ENCODE measurements around the gene THSD4.

The THSD4 gene

DNA sequence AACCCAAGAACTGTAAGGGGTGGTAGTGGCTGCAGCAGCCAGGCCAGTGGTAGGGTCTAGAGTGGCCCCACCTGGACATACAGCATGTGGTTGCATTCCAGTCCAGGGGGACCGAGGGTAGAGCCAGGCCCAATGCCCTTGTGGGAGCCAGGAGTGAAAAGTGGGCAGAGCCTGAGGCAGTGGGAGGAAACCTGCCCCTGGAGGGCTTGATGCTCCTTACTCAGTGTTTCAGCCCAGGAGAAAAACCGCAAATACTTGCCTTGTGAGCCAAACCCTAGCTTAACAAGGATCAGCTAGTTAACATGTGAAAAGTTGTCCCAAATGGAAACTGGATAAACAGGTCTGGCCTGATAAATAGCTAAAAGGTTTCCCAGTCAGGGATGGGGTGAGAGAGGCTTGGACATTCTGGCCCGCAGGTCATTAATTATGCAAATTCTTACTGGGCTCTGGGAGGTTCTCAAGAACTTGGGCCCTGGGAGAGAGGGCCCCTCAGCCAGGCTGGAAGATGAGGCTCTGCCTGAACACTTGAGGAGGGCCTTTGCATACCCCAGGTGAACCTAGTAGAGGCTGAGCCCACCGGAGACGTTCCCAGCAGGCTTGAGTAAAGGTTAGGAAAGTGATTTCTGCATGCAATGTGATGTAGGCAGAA, 222.1 kb downstream of the THSD4 start:
- peaks cover 4% of the 10 kb centered on the region; the same call in 1 of the 2 replicates for H3K27me3 ChIP-seq (ENCODE audit: low read depth, low read length)
- H3K4me2 ChIP-seq (ENCODE audit: low read length), result no peak overlapping the region
- no peak overlapping the region for H3K4me3 ChIP-seq (ENCODE audit: low read length)
- H3K4me1 ChIP-seq (ENCODE audit: low read length), result peaks cover 26% of the 10 kb centered on the region
- H3K9me3 ChIP-seq (ENCODE audit: insufficient read depth, low read length), result no peaks in the 10 kb centered on the region
- H3K36me3 ChIP-seq (replicated peaks; ENCODE audit: low read depth, low read length), result no peaks in the 10 kb centered on the region
- H2AFZ ChIP-seq (ENCODE audit: low read depth, low read length), result no peak overlapping the region
- H3K27ac ChIP-seq (ENCODE audit: low read length), result no peak overlapping the region
- TF ChIP-seq EZH2phosphoT487 (IDR thresholded peaks at IDR 0.05; ENCODE audit: low read depth), result no peak
- TF ChIP-seq, protein P1, sequence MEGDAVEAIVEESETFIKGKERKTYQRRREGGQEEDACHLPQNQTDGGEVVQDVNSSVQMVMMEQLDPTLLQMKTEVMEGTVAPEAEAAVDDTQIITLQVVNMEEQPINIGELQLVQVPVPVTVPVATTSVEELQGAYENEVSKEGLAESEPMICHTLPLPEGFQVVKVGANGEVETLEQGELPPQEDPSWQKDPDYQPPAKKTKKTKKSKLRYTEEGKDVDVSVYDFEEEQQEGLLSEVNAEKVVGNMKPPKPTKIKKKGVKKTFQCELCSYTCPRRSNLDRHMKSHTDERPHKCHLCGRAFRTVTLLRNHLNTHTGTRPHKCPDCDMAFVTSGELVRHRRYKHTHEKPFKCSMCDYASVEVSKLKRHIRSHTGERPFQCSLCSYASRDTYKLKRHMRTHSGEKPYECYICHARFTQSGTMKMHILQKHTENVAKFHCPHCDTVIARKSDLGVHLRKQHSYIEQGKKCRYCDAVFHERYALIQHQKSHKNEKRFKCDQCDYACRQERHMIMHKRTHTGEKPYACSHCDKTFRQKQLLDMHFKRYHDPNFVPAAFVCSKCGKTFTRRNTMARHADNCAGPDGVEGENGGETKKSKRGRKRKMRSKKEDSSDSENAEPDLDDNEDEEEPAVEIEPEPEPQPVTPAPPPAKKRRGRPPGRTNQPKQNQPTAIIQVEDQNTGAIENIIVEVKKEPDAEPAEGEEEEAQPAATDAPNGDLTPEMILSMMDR (IDR thresholded peaks at IDR 0.05; ENCODE audit: low read depth, low read length), result no peak
- no peaks in the 10 kb centered on the region for H4K20me1 ChIP-seq (ENCODE audit: insufficient read depth, low read length)
- no peaks in the 10 kb centered on the region for H3K79me2 ChIP-seq (ENCODE audit: low read length)
- H3K9ac ChIP-seq (ENCODE audit: low read length), result no peak overlapping the region

DNA sequence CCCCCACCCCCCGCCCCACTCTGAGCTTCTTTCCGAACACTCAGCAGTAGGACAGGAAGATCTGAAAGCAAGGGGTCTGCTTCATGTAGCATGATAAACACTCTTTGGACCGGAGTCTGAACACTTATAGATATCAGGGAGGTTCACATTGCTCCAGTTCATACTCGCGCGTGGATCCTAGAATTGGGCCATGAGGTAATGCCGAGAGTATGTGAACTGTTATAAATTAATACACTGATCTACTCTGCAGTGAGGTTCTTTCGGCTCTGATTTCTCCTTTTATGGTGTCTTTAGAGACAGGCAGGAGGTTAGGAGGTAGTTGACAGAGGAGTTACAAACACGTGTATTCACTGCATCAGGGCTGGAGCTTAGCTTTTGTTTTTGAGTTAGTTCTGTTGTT, 223.0 kb downstream of the THSD4 start:
- H3K4me3 ChIP-seq (ENCODE audit: low read length), result no peak overlapping the region
- no peak overlapping the region for H3K4me2 ChIP-seq (ENCODE audit: low read length)
- no peak overlapping the region for H2AFZ ChIP-seq (ENCODE audit: low read depth, low read length)
- peaks cover 24% of the 10 kb centered on the region for H3K4me1 ChIP-seq (ENCODE audit: low read length)
- H3K36me3 ChIP-seq (replicated peaks; ENCODE audit: low read depth, low read length), result no peaks in the 10 kb centered on the region
- no peak for TF ChIP-seq EZH2phosphoT487 (IDR thresholded peaks at IDR 0.05; ENCODE audit: low read depth)
- TF ChIP-seq, protein P1 (IDR thresholded peaks at IDR 0.05; ENCODE audit: low read depth, low read length), result no peak
- no peaks in the 10 kb centered on the region for H3K9me3 ChIP-seq (ENCODE audit: insufficient read depth, low read length)
- no peaks in the 10 kb centered on the region for H3K79me2 ChIP-seq (ENCODE audit: low read length)
- H3K9ac ChIP-seq (ENCODE audit: low read length), result no peak overlapping the region
- H4K20me1 ChIP-seq (ENCODE audit: insufficient read depth, low read length), result no peaks in the 10 kb centered on the region
- no peak overlapping the region for H3K27ac ChIP-seq (ENCODE audit: low read length)
- peaks cover 4% of the 10 kb centered on the region; the same call in 1 of the 2 replicates for H3K27me3 ChIP-seq (ENCODE audit: low read depth, low read length)

DNA sequence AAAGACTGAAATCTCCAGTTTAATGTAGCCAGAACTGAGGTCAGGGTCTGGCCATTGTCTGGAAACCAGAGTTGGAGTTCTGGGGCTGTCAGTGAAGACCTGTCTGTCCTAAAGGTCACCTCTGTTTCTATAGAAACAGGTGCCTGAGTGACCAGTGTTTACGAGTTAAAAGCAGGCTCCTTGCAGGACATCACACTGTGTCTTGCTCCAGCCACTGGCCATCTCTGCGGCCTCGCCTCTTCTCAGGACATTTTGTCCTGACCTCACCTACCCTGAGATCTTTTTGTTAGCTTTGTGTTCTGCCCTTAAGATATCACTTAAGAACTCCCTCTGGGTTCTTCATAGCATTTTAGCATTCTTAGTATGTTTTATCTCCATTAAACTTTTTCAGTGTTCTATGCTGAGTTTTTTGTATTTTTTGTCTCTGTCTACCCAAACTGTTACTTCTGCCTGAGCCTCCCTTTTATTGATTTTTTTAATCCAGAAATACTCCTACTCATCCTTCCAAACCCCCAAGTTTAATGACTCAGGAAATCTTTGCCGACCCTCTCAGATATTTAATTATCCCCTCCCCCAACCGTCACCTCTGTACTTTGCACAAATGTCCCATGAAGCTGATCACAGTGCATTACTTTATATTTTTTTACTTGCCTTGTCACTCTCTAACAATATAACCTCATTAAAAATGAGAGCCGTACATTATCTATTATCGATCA, 223.7 kb downstream of the THSD4 start:
- Histone ChIP-seq H3K9me3 (ENCODE audit: insufficient read depth, low read length) (no peaks in the 10 kb centered on the region), H3K27me3 (ENCODE audit: low read depth, low read length) (peaks cover 4% of the 10 kb centered on the region; the same call in 1 of the 2 replicates), H4K20me1 (ENCODE audit: insufficient read depth, low read length) (no peaks in the 10 kb centered on the region), H3K36me3 (replicated peaks; ENCODE audit: low read depth, low read length) (no peaks in the 10 kb centered on the region), H3K4me1 (ENCODE audit: low read length) (peaks cover 16% of the 10 kb centered on the region), H3K27ac (ENCODE audit: low read length) (no peak overlapping the region), H3K9ac (ENCODE audit: low read length) (no peak overlapping the region), H3K79me2 (ENCODE audit: low read length) (no peaks in the 10 kb centered on the region), H3K4me3 (ENCODE audit: low read length) (no peak overlapping the region), H2AFZ (ENCODE audit: low read depth, low read length) (no peak overlapping the region), H3K4me2 (ENCODE audit: low read length) (no peak overlapping the region)
- no peak for TF ChIP-seq EZH2phosphoT487 (IDR thresholded peaks at IDR 0.05; ENCODE audit: low read depth)

DNA sequence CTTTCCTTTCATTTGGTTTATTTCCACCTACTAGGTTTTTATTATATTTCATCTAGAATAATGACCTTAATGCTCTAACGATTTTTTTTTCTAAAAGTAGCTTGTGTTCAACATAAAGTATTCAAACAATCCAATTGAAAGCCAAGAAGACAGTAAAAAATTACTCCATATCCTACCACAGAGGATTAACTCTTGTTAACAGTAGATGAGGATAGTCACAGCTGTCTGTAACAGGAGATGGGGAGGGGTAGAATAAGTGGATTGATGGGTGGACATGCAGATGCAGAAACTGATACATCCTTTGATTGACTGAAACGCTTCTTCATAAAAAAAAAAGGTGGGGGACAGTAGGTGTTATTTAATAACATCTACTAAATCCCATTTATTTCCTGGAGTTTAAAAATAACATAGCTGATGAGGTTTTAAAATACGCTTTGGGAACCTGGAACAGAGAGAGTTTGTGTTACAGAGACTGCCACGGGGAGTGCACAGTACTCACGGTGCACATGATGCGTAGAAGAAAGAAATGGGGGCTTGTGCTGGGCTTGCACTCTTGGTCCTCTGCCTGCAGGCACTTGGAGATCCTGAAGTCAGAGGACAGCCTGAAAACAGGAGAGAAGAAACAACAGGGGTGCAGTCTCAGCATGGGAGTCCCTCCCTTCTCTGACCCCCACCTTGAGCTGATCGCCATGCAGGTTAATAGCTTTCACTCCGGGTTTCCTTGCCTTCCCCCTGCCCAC, 226.7 kb downstream of the THSD4 start:
- Histone ChIP-seq H3K79me2 (ENCODE audit: low read length) (no peaks in the 10 kb centered on the region), H4K20me1 (ENCODE audit: insufficient read depth, low read length) (no peaks in the 10 kb centered on the region), H3K4me2 (ENCODE audit: low read length) (no peak overlapping the region), H3K9ac (ENCODE audit: low read length) (no peak overlapping the region), H3K36me3 (replicated peaks; ENCODE audit: low read depth, low read length) (no peaks in the 10 kb centered on the region), H3K9me3 (ENCODE audit: insufficient read depth, low read length) (no peaks in the 10 kb centered on the region), H3K27me3 (ENCODE audit: low read depth, low read length) (peaks cover 11% of the 10 kb centered on the region; the same call in 1 of the 2 replicates), H2AFZ (ENCODE audit: low read depth, low read length) (no peak overlapping the region), H3K4me1 (ENCODE audit: low read length) (no peaks in the 10 kb centered on the region), H3K27ac (ENCODE audit: low read length) (no peak overlapping the region), H3K4me3 (ENCODE audit: low read length) (no peak overlapping the region)
- no peak for TF ChIP-seq EZH2phosphoT487 (IDR thresholded peaks at IDR 0.05; ENCODE audit: low read depth)
- TF ChIP-seq, protein P1 (IDR thresholded peaks at IDR 0.05; ENCODE audit: low read depth, low read length), result no peak

Measured in OCI-LY3 (cell line).